OCI-LY1 (cell line): ENCODE data around the gene EXD2.

Source experiments
- H2AFZ ChIP-seq: fragments of 200-600 bp; sonication (generic), shearing (Covaris generic); 2 replicates; pipeline ENCODE4 v1.6.0; 2014; ENCODE audit warnings: antibody characterized with exemption, mild to moderate bottlenecking, low read length
- H3F3A ChIP-seq: fragments of 200-600 bp; sonication (generic), shearing (Covaris generic); 2 replicates; pipeline ENCODE4 v1.6.0; 2014; ENCODE audit warnings: mild to moderate bottlenecking, antibody characterized with exemption, low read length, moderate library complexity; ENCODE audit not compliant: insufficient read depth
- H3K27ac ChIP-seq: fragments of 200-600 bp; sonication (generic); 2 replicates; pipeline ENCODE4 v1.5.1; 2014; ENCODE audit warnings: low read length, mixed run types, mild to moderate bottlenecking, low read depth; ENCODE audit not compliant: poor library complexity, severe bottlenecking
- H3K27me3 ChIP-seq: fragments of 200-600 bp; sonication (generic); 2 replicates; pipeline ENCODE4 v1.6.0; 2014; ENCODE audit warnings: antibody characterized with exemption, mild to moderate bottlenecking, low read length, moderate library complexity; ENCODE audit not compliant: insufficient read depth
- H3K36me3 ChIP-seq: fragments of 200-600 bp; sonication (generic); 2 replicates; pipeline ENCODE4 v1.6.1; 2014; ENCODE audit warnings: mild to moderate bottlenecking, antibody characterized with exemption, low read length, moderate library complexity, mixed read lengths; ENCODE audit not compliant: insufficient read depth
- H3K4me1 ChIP-seq: fragments of 200-600 bp; sonication (generic); 2 replicates; pipeline ENCODE4 v1.5.1; 2014; ENCODE audit warnings: mild to moderate bottlenecking, low read length, moderate library complexity; ENCODE audit not compliant: insufficient read depth, severe bottlenecking
- H3K4me2 ChIP-seq: fragments of 200-600 bp; sonication (generic), shearing (Covaris generic); 2 replicates; pipeline ENCODE4 v1.6.1; 2014; ENCODE audit warnings: low read length
- H3K4me3 ChIP-seq: fragments of 200-600 bp; sonication (generic); 2 replicates; pipeline ENCODE4 v1.5.1; 2014; ENCODE audit warnings: low read length, low read depth, mild to moderate bottlenecking, mixed read lengths; ENCODE audit not compliant: poor library complexity, severe bottlenecking
- H3K79me2 ChIP-seq: fragments of 200-600 bp; shearing (Covaris generic); 2 replicates; pipeline ENCODE4 v1.6.1; 2016; ENCODE audit warnings: mixed run types, low read length, mixed read lengths; ENCODE audit not compliant: insufficient read depth
- H3K9ac ChIP-seq: fragments of 200-600 bp; sonication (generic), shearing (Covaris generic); 2 replicates; pipeline ENCODE4 v1.6.1; 2014; ENCODE audit warnings: mild to moderate bottlenecking, low read length, mixed read lengths
- H3K9me2 ChIP-seq: fragments of 200-600 bp; sonication (generic), shearing (Covaris generic); 2 replicates; pipeline ENCODE4 v1.6.1; 2014; ENCODE audit warnings: low read depth, mild to moderate bottlenecking, low read length, mixed read lengths
- H3K9me3 ChIP-seq: fragments of 200-600 bp; shearing (Covaris generic); 2 replicates; pipeline ENCODE4 v1.6.1; 2014; ENCODE audit warnings: low read length, mixed read lengths
- H4K20me1 ChIP-seq: fragments of 200-600 bp; sonication (generic), shearing (Covaris generic); 2 replicates; pipeline ENCODE4 v1.6.0; 2016; ENCODE audit warnings: mild to moderate bottlenecking, low read length; ENCODE audit not compliant: insufficient read depth
- CTCF ChIP-seq: fragments of 200-600 bp; sonication (generic), shearing (Covaris generic); IDR thresholded peaks from 2 replicates; pipeline ENCODE4 v1.5.1; 2017; ENCODE audit warnings: mild to moderate bottlenecking, antibody characterized with exemption, low read length, moderate library complexity, mixed read lengths
- EZH2 ChIP-seq: fragments of 200-600 bp; sonication (generic), shearing (Covaris generic); IDR thresholded peaks from 2 replicates; pipeline ENCODE4 v1.8.0; 2017; ENCODE audit warnings: borderline replicate concordance, mixed run types, mild to moderate bottlenecking, antibody characterized with exemption, low read length, moderate library complexity, mixed read lengths

Gene EXD2

GRCh38 chr14:69224946-69225345 lies 33.6 kb downstream of the EXD2 start:
- Histone ChIP-seq H3K9me2 (no peaks in the 10 kb centered on the region), H3K27ac (no peak overlapping the region), H3F3A (no peaks in the 10 kb centered on the region), H4K20me1 (no peaks in the 10 kb centered on the region), H3K4me3 (no peak overlapping the region), H3K9ac (no peak overlapping the region), H2AFZ (no peak overlapping the region), H3K4me1 (no peaks in the 10 kb centered on the region), H3K36me3 (no peaks in the 10 kb centered on the region), H3K4me2 (no peak overlapping the region), H3K79me2 (no peaks in the 10 kb centered on the region), H3K27me3 (no peaks in the 10 kb centered on the region), H3K9me3 (no peaks in the 10 kb centered on the region)
- TF ChIP-seq EZH2 (no peak), CTCF (no peak)

- H4K20me1 ChIP-seq = no peaks in the 10 kb centered on the region
- H3F3A ChIP-seq = no peaks in the 10 kb centered on the region
- H3K4me3 ChIP-seq = no peak overlapping the region
- no peaks in the 10 kb centered on the region for H3K36me3 ChIP-seq
- no peak overlapping the region for H3K9ac ChIP-seq
- H3K27ac ChIP-seq = no peak overlapping the region
- TF ChIP-seq EZH2 (no peak), CTCF (no peak)
- no peaks in the 10 kb centered on the region for H3K9me3 ChIP-seq
- H3K9me2 ChIP-seq = no peaks in the 10 kb centered on the region
- no peak overlapping the region for H3K4me2 ChIP-seq
- no peaks in the 10 kb centered on the region for H3K27me3 ChIP-seq
- no peak overlapping the region for H2AFZ ChIP-seq
- no peaks in the 10 kb centered on the region for H3K79me2 ChIP-seq
- no peaks in the 10 kb centered on the region for H3K4me1 ChIP-seq
Measured at GRCh38 chr14:69226178-69226577, 34.9 kb downstream of the EXD2 start.

- Histone ChIP-seq H3K9ac (no peak overlapping the region), H3K79me2 (no peaks in the 10 kb centered on the region), H3K4me3 (no peak overlapping the region), H3K9me3 (no peaks in the 10 kb centered on the region), H3K4me2 (no peak overlapping the region), H3K36me3 (no peaks in the 10 kb centered on the region), H3K4me1 (no peaks in the 10 kb centered on the region), H4K20me1 (no peaks in the 10 kb centered on the region), H3K27me3 (no peaks in the 10 kb centered on the region), H3F3A (no peaks in the 10 kb centered on the region), H3K27ac (no peak overlapping the region), H2AFZ (no peak overlapping the region), H3K9me2 (no peaks in the 10 kb centered on the region)
- TF ChIP-seq CTCF = no peak
- TF ChIP-seq EZH2 = no peak
Measured at GRCh38 chr14:69226736-69227135, 35.4 kb downstream of the EXD2 start.
